NCI-H345 (cell line): ENCODE data around the gene KLF9.
A peak's percentile ranks its signal among the peaks of the same experiment; 100 is the strongest.

Source experiments
- DNase-seq: peaks from one replicate; lab custom pipeline; 2025; lab: John Stamatoyannopoulos, UW

Gene KLF9

GRCh38 chr9:70413799-70414775 lies at the start of gene KLF9:
KLF9 (minus strand) TSS chr9:70414657; CDS start chr9:70413363, 1,294 bp downstream.
- DNase-seq = peak; percentile 77

GRCh38 chr9:70463877-70464276 lies 49.4 kb upstream of the KLF9 start:
- DNase-seq = no peak

GRCh38 chr9:70462300-70462699 lies 47.8 kb upstream of the KLF9 start:
- no peak for DNase-seq

GRCh38 chr9:70457235-70457634 lies 42.8 kb upstream of the KLF9 start:
- no peak for DNase-seq

GRCh38 chr9:70455993-70456704 lies 41.7 kb upstream of the KLF9 start:
- no peak for DNase-seq

GRCh38 chr9:70452365-70452764 lies 37.9 kb upstream of the KLF9 start:
- no peak for DNase-seq

- no peak for DNase-seq
These were observed 37.3 kb upstream of the KLF9 start for GRCh38 chr9:70451765-70452164.

GRCh38 chr9:70450738-70451137 lies 36.3 kb upstream of the KLF9 start:
- DNase-seq = no peak

GRCh38 chr9:70449461-70449860 lies 35.0 kb upstream of the KLF9 start:
- DNase-seq = no peak

GRCh38 chr9:70448919-70449318 lies 34.5 kb upstream of the KLF9 start:
- DNase-seq = no peak

GRCh38 chr9:70444904-70445303 lies 30.4 kb upstream of the KLF9 start:
- DNase-seq = no peak

- no peak for DNase-seq
These were observed 27.9 kb upstream of the KLF9 start for GRCh38 chr9:70442328-70442848.

- no peak for DNase-seq
These were observed 27.2 kb upstream of the KLF9 start for GRCh38 chr9:70441622-70442021.

- DNase-seq = no peak
These were observed 25.7 kb upstream of the KLF9 start for GRCh38 chr9:70439991-70440706.

GRCh38 chr9:70438341-70438928 lies 24.0 kb upstream of the KLF9 start:
- no peak for DNase-seq

- DNase-seq = no peak
These were observed 21.5 kb upstream of the KLF9 start for GRCh38 chr9:70435948-70436347.

GRCh38 chr9:70429899-70430298 lies 15.4 kb upstream of the KLF9 start:
- no peak for DNase-seq

- no peak for DNase-seq
These were observed 14.3 kb upstream of the KLF9 start for GRCh38 chr9:70428781-70429180.

- no peak for DNase-seq
These were observed 12.9 kb upstream of the KLF9 start for GRCh38 chr9:70427161-70427945.

- no peak for DNase-seq
These were observed 10.7 kb upstream of the KLF9 start for GRCh38 chr9:70425192-70425591.
